MCF 10A (cell line): ENCODE data around the gene CCL15. TPM values are rescaled to one million over a fixed set of nuclear protein-coding genes. Genes with fewer than 3 reads are reported as not detected.

Experiments
- BruUV-seq: library from RNA; stranded (reverse); fragments of 400-500 nt; replicated peaks from 2 replicates; lab custom pipeline; 2021; lab: Mats Ljungman, UMichigan
- CTCF ChIA-PET: fragments of 300-600 bp; sonication (Branson Sonifier 250); formaldehyde crosslinking; extraction: SDS; loops from one replicate; lab custom pipeline; 2021; ENCODE audit warnings: antibody characterized with exemption, inconsistent platforms; lab: Yijun Ruan, JAX
- POLR2A ChIA-PET: fragments of 300-600, 350-650 bp; sonication (Branson Sonifier 250); formaldehyde crosslinking; extraction: SDS; loops from one replicate; lab custom pipeline; 2020; ENCODE audit warnings: antibody characterized with exemption, inconsistent platforms; lab: Yijun Ruan, JAX
- DNase-seq: peaks from one replicate; pipeline ENCODE4 v3.0.0-alpha.2; 2018; ENCODE audit not compliant: unreplicated experiment
- H3K27ac Mint-ChIP-seq: one replicate; pipeline ENCODE4 v1.8.0; 2022; ENCODE audit warnings: mild to moderate bottlenecking, low read depth, mixed read lengths; ENCODE audit not compliant: unreplicated experiment
- H3K27me3 Mint-ChIP-seq: one replicate; pipeline ENCODE4 v1.8.0; 2022; ENCODE audit warnings: mixed read lengths; ENCODE audit not compliant: insufficient read depth, unreplicated experiment
- H3K36me3 Mint-ChIP-seq: one replicate; pipeline ENCODE4 v1.8.0; 2022; ENCODE audit warnings: mild to moderate bottlenecking, moderate library complexity, mixed read lengths; ENCODE audit not compliant: insufficient read depth, unreplicated experiment
- H3K4me1 Mint-ChIP-seq: one replicate; pipeline ENCODE4 v1.8.0; 2022; ENCODE audit warnings: mixed read lengths; ENCODE audit not compliant: insufficient read depth, unreplicated experiment
- H3K4me3 Mint-ChIP-seq: one replicate; pipeline ENCODE4 v1.8.0; 2022; ENCODE audit warnings: mild to moderate bottlenecking, moderate library complexity, mixed read lengths; ENCODE audit not compliant: unreplicated experiment
- H3K9me3 Mint-ChIP-seq: one replicate; pipeline ENCODE4 v1.8.0; 2022; ENCODE audit warnings: mixed read lengths; ENCODE audit not compliant: unreplicated experiment
- CTCF ChIP-seq: fragments of 200-600 bp; IDR thresholded peaks from one replicate; pipeline ENCODE4 v1.8.0; 2022; ENCODE audit warnings: antibody characterized with exemption, mild to moderate bottlenecking; ENCODE audit not compliant: unreplicated experiment
- intact Hi-C: fragments of 100-400 bp; cut with micrococcal nuclease; formaldehyde crosslinking; loops from 2 replicates; pipeline ENCODE4 v1.14.1; 2022
- total RNA-seq: library from RNA; stranded (reverse); gene quantifications from 2 replicates; pipeline ENCODE4 v1.2.3, GENCODE V29; 2022

Gene CCL15
- total RNA-seq, 1 experiment from 2014 or later, result not detected

GRCh38 chr17:35972945-35973332 lies 28.4 kb downstream of the CCL15 start:
- DNase-seq, result no peak
- intact Hi-C loops, result no loop called here
- Mint-ChIP-seq H3K27ac (no peak overlapping the region), H3K9me3 (no peaks in the 10 kb centered on the region), H3K36me3 (no peaks in the 10 kb centered on the region), H3K27me3 (no peaks in the 10 kb centered on the region), H3K4me1 (peaks cover 7% of the 10 kb centered on the region), H3K4me3 (no peak overlapping the region)
- ChIA-PET CTCF (interaction anchor here (0.6 to 9.9 kb wide), 4 partner anchors 31 to 511 kb away, joined by 3 to 284 read pairs (median 4); no protein-coding TSS in a partner anchor), POLR2A (interaction anchor here (0.6 to 1.0 kb wide), 5 partner anchors 18 to 504 kb away, joined by 3 to 4 read pairs (median 3); no protein-coding TSS in a partner anchor)
- BruUV-seq, result no TSS peak
- TF ChIP-seq CTCF, result no peak

GRCh38 chr17:35972535-35972934 lies 28.8 kb downstream of the CCL15 start:
- no peak overlapping the region for H3K27ac Mint-ChIP-seq
- BruUV-seq, result no TSS peak
- H3K4me3 Mint-ChIP-seq, result no peak overlapping the region
- no peak for DNase-seq
- intact Hi-C loops, result no loop called here
- ChIA-PET POLR2A (interaction anchor here (0.7 to 1.0 kb wide), 2 partner anchors 175 to 176 kb away, joined by 3 read pairs; no protein-coding TSS in a partner anchor), CTCF (interaction anchor here (0.6 to 9.9 kb wide), 2 partner anchors 31 to 175 kb away, joined by 4 to 284 read pairs; no protein-coding TSS in a partner anchor)
- no peaks in the 10 kb centered on the region for H3K9me3 Mint-ChIP-seq
- no peak for TF ChIP-seq CTCF
- H3K4me1 Mint-ChIP-seq, result peaks cover 7% of the 10 kb centered on the region
- H3K27me3 Mint-ChIP-seq, result no peaks in the 10 kb centered on the region
- no peaks in the 10 kb centered on the region for H3K36me3 Mint-ChIP-seq

GRCh38 chr17:35972066-35972465 lies 29.3 kb downstream of the CCL15 start:
- no peak for DNase-seq
- Mint-ChIP-seq H3K4me3 (no peak overlapping the region), H3K36me3 (no peaks in the 10 kb centered on the region), H3K4me1 (peaks cover 7% of the 10 kb centered on the region), H3K9me3 (no peaks in the 10 kb centered on the region), H3K27me3 (no peaks in the 10 kb centered on the region), H3K27ac (no peak overlapping the region)
- no peak for TF ChIP-seq CTCF
- intact Hi-C loops, result no loop called here
- no TSS peak for BruUV-seq
- POLR2A ChIA-PET, result no interaction called here
- CTCF ChIA-PET, result interaction anchor here (1.1 to 9.9 kb wide), 2 partner anchors 175 to 504 kb away, joined by 3 to 284 read pairs; no protein-coding TSS in a partner anchor

- ChIA-PET CTCF (interaction anchor here (0.6 to 9.9 kb wide), 36 partner anchors 8 to 621 kb away, joined by 3 to 284 read pairs (median 4); partner anchors contain the start of gene CCL16), POLR2A (interaction anchor here (0.5 to 1.2 kb wide), 5 partner anchors 177 to 574 kb away, joined by 3 to 4 read pairs (median 3); no protein-coding TSS in a partner anchor)
- Mint-ChIP-seq H3K4me1 (peaks cover 7% of the 10 kb centered on the region), H3K36me3 (no peaks in the 10 kb centered on the region), H3K27me3 (peaks cover 13% of the 10 kb centered on the region), H3K4me3 (no peak overlapping the region), H3K9me3 (no peaks in the 10 kb centered on the region), H3K27ac (no peak overlapping the region)
- peak; percentile 79 for DNase-seq
- intact Hi-C loops, result loop anchor here (1.0 kb wide), 1 partner anchor 180 kb away; no protein-coding TSS in a partner anchor
- no TSS peak for BruUV-seq
- peak; percentile 87 for TF ChIP-seq CTCF
Observed at GRCh38 chr17:35969558-35970380, 31.6 kb downstream of the CCL15 start.
